Naive thymus-derived CD4-positive, alpha-beta T cell (primary cell): Measurements from ENCODE around the gene NDUFV1. TPM values are rescaled to one million over a fixed set of nuclear protein-coding genes. Genes with fewer than 3 reads are reported as not detected.
"Not testable (repeated sequence)": the region's sequence is repeated elsewhere in the genome, so short reads cannot be mapped to it uniquely, and the experiment has no call there.

Experiments
- ATAC-seq: fragments of 150-1000 bp; cut with Tn5 transposase; 2 replicates; pipeline ENCODE4 v1.10.0; 2021; ENCODE audit warnings: mild to moderate bottlenecking, moderate library complexity
- CTCF ChIA-PET: fragments of 350-600 bp; sonication (Branson Sonifier 250); formaldehyde crosslinking; loops from one replicate; lab custom pipeline; 2021; ENCODE audit warnings: antibody characterized with exemption; lab: Charles Lee
- POLR2A ChIA-PET: fragments of 350-600 bp; sonication (Branson Sonifier 250); formaldehyde crosslinking; loops from one replicate; lab custom pipeline; 2021; ENCODE audit warnings: antibody characterized with exemption, inconsistent platforms; lab: Charles Lee
- DNase-seq, 9 donors: peaks; one replicate each; pipeline versions ENCODE4 v3.0.0 to v3.0.0-alpha.2; 2020 to 2022; ENCODE audit warnings: mixed read lengths in 1 of 9
- H3K27ac ChIP-seq: one replicate; pipeline ENCODE4 v1.7.0; 2013; ENCODE audit warnings: mild to moderate bottlenecking, low read depth, low read length, moderate library complexity
- H3K27me3 ChIP-seq, 2 donors: one replicate each; pipeline ENCODE4 v1.7.0; 2013; ENCODE audit warnings: low read length in 2 of 2, mild to moderate bottlenecking in 2 of 2, moderate library complexity in 2 of 2; ENCODE audit not compliant: control insufficient read depth in 2 of 2, insufficient read depth in 2 of 2
- H3K36me3 ChIP-seq, 3 experiments: 1 replicate in 2 of 3; 2 replicates in 1 of 3; pipeline ENCODE4 v1.7.0; 2013; ENCODE audit warnings: low read length in 3 of 3, mild to moderate bottlenecking in 3 of 3, moderate library complexity in 1 of 3; ENCODE audit not compliant: insufficient read depth in 3 of 3, control insufficient read depth in 2 of 3
- H3K4me1 ChIP-seq, 2 donors: one replicate each; pipeline ENCODE4 v1.7.0; 2013; ENCODE audit warnings: low read length in 2 of 2, mild to moderate bottlenecking in 2 of 2, moderate library complexity in 1 of 2; ENCODE audit not compliant: control insufficient read depth in 2 of 2, insufficient read depth in 2 of 2
- H3K4me3 ChIP-seq: 2 replicates; pipeline ENCODE4 v1.7.0; 2013; ENCODE audit warnings: mild to moderate bottlenecking, low read length
- H3K9me3 ChIP-seq, 3 experiments: 1 replicate in 2 of 3; 2 replicates in 1 of 3; pipeline ENCODE4 v1.7.0; 2013; ENCODE audit warnings: low read length in 3 of 3; ENCODE audit not compliant: control insufficient read depth in 2 of 3
- H3K27ac Mint-ChIP-seq, 9 donors: one replicate each; pipeline ENCODE4 v1.8.0; 2020 to 2022; ENCODE audit warnings: mixed read lengths in 9 of 9, mild to moderate bottlenecking in 8 of 9, moderate library complexity in 5 of 9, inconsistent platforms in 2 of 9
- H3K27me3 Mint-ChIP-seq, 5 donors: one replicate each; pipeline ENCODE4 v1.8.0; 2021 to 2022; ENCODE audit warnings: mixed read lengths in 5 of 5, mild to moderate bottlenecking in 1 of 5
- H3K36me3 Mint-ChIP-seq, 5 donors: one replicate each; pipeline ENCODE4 v1.8.0; 2020 to 2022; ENCODE audit warnings: mixed read lengths in 5 of 5, mild to moderate bottlenecking in 3 of 5, inconsistent platforms in 1 of 5
- H3K4me1 Mint-ChIP-seq, 7 donors: one replicate each; pipeline ENCODE4 v1.8.0; 2020 to 2022; ENCODE audit warnings: mixed read lengths in 7 of 7, mild to moderate bottlenecking in 3 of 7, inconsistent platforms in 1 of 7
- H3K4me3 Mint-ChIP-seq, 10 donors: one replicate each; pipeline ENCODE4 v1.8.0; 2020 to 2022; ENCODE audit warnings: mild to moderate bottlenecking in 10 of 10, mixed read lengths in 10 of 10, moderate library complexity in 6 of 10, inconsistent platforms in 2 of 10
- H3K9me3 Mint-ChIP-seq, 11 donors: one replicate each; pipeline ENCODE4 v1.8.0; 2020 to 2022; ENCODE audit warnings: mixed read lengths in 11 of 11, mild to moderate bottlenecking in 4 of 11, inconsistent platforms in 1 of 11, moderate library complexity in 1 of 11
- intact Hi-C, 2 donors: fragments of 100-400 bp; cut with micrococcal nuclease; formaldehyde crosslinking; loops; one replicate each; pipeline ENCODE4 v1.15.1; 2023
- polyA plus RNA-seq, 2 donors: library from polyadenylated mRNA; unstranded; fragments of 300-500 nt; fragmentation: Illumina TruSeq; gene quantifications; one replicate each; pipeline ENCODE4 v1.2.3, GENCODE V29; 2021
- total RNA-seq, 6 experiments: library from RNA in 5 of 6; stranded (reverse) in 5 of 6; gene quantifications; 1 replicate in 5 of 6; 2 replicates in 1 of 6; pipeline ENCODE4 v1.2.3 and lab custom pipeline; 2021 to 2026

The NDUFV1 gene
- total and polyA plus RNA-seq, 7 experiments from 2014 or later, result 111 to 253 (median 201) TPM

- POLR2A ChIA-PET, result interaction anchor here (0.6 to 1.0 kb wide), 3 partner anchors 10 to 41 kb away, joined by 3 read pairs; partner anchors contain the start of gene NUDT8
- intact Hi-C loops, result no loop called here
- H3K9me3 Mint-ChIP-seq, result no peaks in the 10 kb centered on the region
- no peak overlapping the region for H3K4me3 Mint-ChIP-seq
- Histone ChIP-seq H3K4me1 (no peaks in the 10 kb centered on the region), H3K9me3 (no peaks in the 10 kb centered on the region), H3K36me3 (no peaks in the 10 kb centered on the region), H3K27ac (no peak overlapping the region), H3K4me3 (no peak overlapping the region), H3K27me3 (no peaks in the 10 kb centered on the region)
- DNase-seq (no peak), ATAC-seq (no peak)
- H3K36me3 Mint-ChIP-seq, result no peaks in the 10 kb centered on the region
- CTCF ChIA-PET, result interaction anchor here (0.9 to 2.2 kb wide), 2 partner anchors 27 to 42 kb away, joined by 3 to 11 read pairs; partner anchors contain the start of gene NUDT8
- H3K4me1 Mint-ChIP-seq, result peaks cover 0 to 5% (median 0%) of the 10 kb centered on the region in 7 donors
- peaks cover 0 to 17% (median 0%) of the 10 kb centered on the region in 5 donors for H3K27me3 Mint-ChIP-seq
- peak overlapping the region in 1 of 9 donors; percentile 49 for H3K27ac Mint-ChIP-seq
These were observed 49.7 kb downstream of the NDUFV1 start for GRCh38 chr11:67656278-67656922.

GRCh38 chr11:67657300-67657699, 50.6 kb downstream of the NDUFV1 start:
- H3K4me1 Mint-ChIP-seq, result peaks cover 0 to 3% (median 0%) of the 10 kb centered on the region in 7 donors
- H3K4me3 Mint-ChIP-seq, result no peak overlapping the region
- no peak for ATAC-seq
- H3K36me3 Mint-ChIP-seq, result no peaks in the 10 kb centered on the region
- Histone ChIP-seq H3K27me3 (no peaks in the 10 kb centered on the region), H3K9me3 (no peaks in the 10 kb centered on the region), H3K4me1 (no peaks in the 10 kb centered on the region), H3K27ac (no peak overlapping the region), H3K36me3 (no peaks in the 10 kb centered on the region), H3K4me3 (no peak overlapping the region)
- DNase-seq, result no peak
- H3K27ac Mint-ChIP-seq, result no peak overlapping the region
- peaks cover 0 to 14% (median 0%) of the 10 kb centered on the region in 5 donors for H3K27me3 Mint-ChIP-seq
- intact Hi-C loops, result no loop called here
- ChIA-PET CTCF (interaction anchor here (2.2 kb wide), 1 partner anchor 28 kb away, joined by 11 read pairs; the partner anchor contains the start of gene NUDT8), POLR2A (no interaction called here)
- H3K9me3 Mint-ChIP-seq, result no peaks in the 10 kb centered on the region

GRCh38 chr11:67659651-67660165, 53.0 kb downstream of the NDUFV1 start:
- intact Hi-C loops, result loop anchor here (1.0 to 2.0 kb wide), 7 partner anchors 11 to 302 kb away; partner anchors contain the start of gene NUDT8 (in 2 of the 2)
- H3K36me3 Mint-ChIP-seq, DNase-seq, H3K4me1 Mint-ChIP-seq, ATAC-seq, H3K27ac Mint-ChIP-seq, H3K27me3 Mint-ChIP-seq, H3K9me3 Mint-ChIP-seq, H3K9me3 ChIP-seq, H3K4me1 ChIP-seq, H3K4me3 Mint-ChIP-seq, H3K4me3 ChIP-seq, H3K36me3 ChIP-seq, H3K27ac ChIP-seq, H3K27me3 ChIP-seq: not testable (repeated sequence)
- POLR2A ChIA-PET, result interaction anchor here (0.6 to 1.8 kb wide), 4 partner anchors 11 to 265 kb away, joined by 3 to 7 read pairs (median 4); partner anchors contain the start of gene NUDT8
- CTCF ChIA-PET, result interaction anchor here (1.0 to 2.4 kb wide), 6 partner anchors 9 to 46 kb away, joined by 3 to 13 read pairs (median 7); partner anchors contain the start of genes ACY3 and NUDT8

- H3K4me1 Mint-ChIP-seq, H3K36me3 ChIP-seq, H3K9me3 Mint-ChIP-seq, H3K4me1 ChIP-seq, H3K4me3 Mint-ChIP-seq, H3K27ac Mint-ChIP-seq, H3K9me3 ChIP-seq, intact Hi-C loops, H3K4me3 ChIP-seq, DNase-seq, H3K27me3 Mint-ChIP-seq, H3K27me3 ChIP-seq, H3K27ac ChIP-seq, H3K36me3 Mint-ChIP-seq, ATAC-seq, POLR2A ChIA-PET: not testable (repeated sequence)
- CTCF ChIA-PET, result interaction anchor here (0.7 kb wide), 1 partner anchor 12 kb away, joined by 3 read pairs; no protein-coding TSS in a partner anchor
These were observed 54.0 kb downstream of the NDUFV1 start for GRCh38 chr11:67660752-67661151.

Other genes starting within 250 kb of the NDUFV1 start
- 1 to 10 TPM in 2 of 5 experiments, under 1 TPM in 3; 0.32 to 7.8 (median 0.70) TPM for gene CLCF1, start 233.3 kb upstream of the NDUFV1 start, total RNA-seq
- not detected for gene CLCF1, start 233.3 kb upstream of the NDUFV1 start, polyA plus RNA-seq
- 10 to 100 TPM; 25.6 to 48.0 (median 45.0) TPM for gene RAD9A, start 214.9 kb upstream of the NDUFV1 start, total RNA-seq
- 1 to 10 TPM; 6.3 to 7.2 TPM for gene RAD9A, start 214.9 kb upstream of the NDUFV1 start, polyA plus RNA-seq
- 100 to 1,000 TPM in 4 of 5 experiments, 10 to 100 TPM in 1; 83.0 to 339 (median 122) TPM for gene PPP1CA, start 205.1 kb upstream of the NDUFV1 start, total RNA-seq
- gene PPP1CA, start 205.1 kb upstream of the NDUFV1 start, polyA plus RNA-seq, result 100 to 1,000 TPM; 350 to 363 TPM
- gene TBC1D10C, start 202.9 kb upstream of the NDUFV1 start, total RNA-seq, result 100 to 1,000 TPM; 243 to 425 (median 346) TPM
- gene TBC1D10C, start 202.9 kb upstream of the NDUFV1 start, polyA plus RNA-seq, result 100 to 1,000 TPM; 225 to 366 TPM
- 10 to 100 TPM in 2 of 5 experiments, 1 to 10 TPM in 2, under 1 TPM in 1; 0.53 to 14.2 (median 5.1) TPM for gene CARNS1, start 191.3 kb upstream of the NDUFV1 start, total RNA-seq
- 1 to 10 TPM in 1 of 2 donors, under 1 TPM in 1; 0.97 to 1.4 TPM for gene CARNS1, start 191.3 kb upstream of the NDUFV1 start, polyA plus RNA-seq
- 10 to 100 TPM; 61.9 to 83.9 (median 77.7) TPM for gene RPS6KB2, start 178.4 kb upstream of the NDUFV1 start, total RNA-seq
- 10 to 100 TPM; 45.2 to 46.6 TPM for gene RPS6KB2, start 178.4 kb upstream of the NDUFV1 start, polyA plus RNA-seq
- gene PTPRCAP, start 169.3 kb upstream of the NDUFV1 start, total RNA-seq, result 100 to 1,000 TPM; 134 to 357 (median 194) TPM
- gene PTPRCAP, start 169.3 kb upstream of the NDUFV1 start, polyA plus RNA-seq, result 100 to 1,000 TPM; 498 to 670 TPM
- gene CORO1B, start 163.5 kb upstream of the NDUFV1 start, total RNA-seq, result 100 to 1,000 TPM in 1 of 5 experiments, 10 to 100 TPM in 4; 15.6 to 311 (median 28.5) TPM
- 10 to 100 TPM; 21.3 to 40.8 TPM for gene CORO1B, start 163.5 kb upstream of the NDUFV1 start, polyA plus RNA-seq
- not detected for gene GPR152, start 154.2 kb upstream of the NDUFV1 start, total RNA-seq
- gene GPR152, start 154.2 kb upstream of the NDUFV1 start, polyA plus RNA-seq, result 1 to 10 TPM; 1.4 to 1.5 TPM
- gene CABP4, start 151.6 kb upstream of the NDUFV1 start, total RNA-seq, result 10 to 100 TPM in 2 of 5 experiments, 1 to 10 TPM in 3; 2.5 to 17.1 (median 3.4) TPM
- 1 to 10 TPM; 1.2 to 2.3 TPM for gene CABP4, start 151.6 kb upstream of the NDUFV1 start, polyA plus RNA-seq
- 10 to 100 TPM; 52.4 to 94.6 (median 70.6) TPM for gene TMEM134, start 137.7 kb upstream of the NDUFV1 start, total RNA-seq
- gene TMEM134, start 137.7 kb upstream of the NDUFV1 start, polyA plus RNA-seq, result 100 to 1,000 TPM; 131 to 143 TPM
- gene AIP, start 123.9 kb upstream of the NDUFV1 start, total RNA-seq, result 100 to 1,000 TPM; 107 to 156 (median 137) TPM
- gene AIP, start 123.9 kb upstream of the NDUFV1 start, polyA plus RNA-seq, result 100 to 1,000 TPM; 137 to 205 TPM
- 100 to 1,000 TPM in 3 of 5 experiments, 10 to 100 TPM in 2; 78.9 to 133 (median 112) TPM for gene PITPNM1, start 101.6 kb upstream of the NDUFV1 start, total RNA-seq
- gene PITPNM1, start 101.6 kb upstream of the NDUFV1 start, polyA plus RNA-seq, result 10 to 100 TPM in 1 of 2 donors, 1 to 10 TPM in 1; 9.5 to 30.8 TPM
- gene CDK2AP2, start 98.8 kb upstream of the NDUFV1 start, total RNA-seq, result 100 to 1,000 TPM in 1 of 5 experiments, 10 to 100 TPM in 4; 31.0 to 168 (median 61.9) TPM
- gene CDK2AP2, start 98.8 kb upstream of the NDUFV1 start, polyA plus RNA-seq, result 10 to 100 TPM; 64.5 to 94.3 TPM
- not detected for gene CABP2, start 83.5 kb upstream of the NDUFV1 start, total RNA-seq
- gene CABP2, start 83.5 kb upstream of the NDUFV1 start, polyA plus RNA-seq, result not detected
- gene GSTP1, start 23.1 kb upstream of the NDUFV1 start, total RNA-seq, result 100 to 1,000 TPM in 4 of 5 experiments, 10 to 100 TPM in 1; 77.2 to 265 (median 139) TPM
- 100 to 1,000 TPM; 190 to 202 TPM for gene GSTP1, start 23.1 kb upstream of the NDUFV1 start, polyA plus RNA-seq
- 10 to 100 TPM in 1 of 5 experiments, 1 to 10 TPM in 4; 3.1 to 10.4 (median 4.0) TPM for gene NUDT8, start 23.0 kb downstream of the NDUFV1 start, total RNA-seq
- 1 to 10 TPM; 3.3 to 3.7 TPM for gene NUDT8, start 23.0 kb downstream of the NDUFV1 start, polyA plus RNA-seq
- gene TBX10, start 32.8 kb downstream of the NDUFV1 start, total RNA-seq, result not detected
- not detected for gene TBX10, start 32.8 kb downstream of the NDUFV1 start, polyA plus RNA-seq
- gene ACY3, start 43.8 kb downstream of the NDUFV1 start, total RNA-seq, result under 1 TPM in 3 of 5 experiments, not detected in 2; 0.29 to 0.49 (median 0.42) TPM
- gene ACY3, start 43.8 kb downstream of the NDUFV1 start, polyA plus RNA-seq, result under 1 TPM in 1 of 2 donors, not detected in 1; 0.57 TPM
- gene ALDH3B2, start 67.7 kb downstream of the NDUFV1 start, total RNA-seq, result not detected
- not detected for gene ALDH3B2, start 67.7 kb downstream of the NDUFV1 start, polyA plus RNA-seq